ENCODE data around the gene TNFRSF1A. TPM values are rescaled to one million over a fixed set of nuclear protein-coding genes. Genes with fewer than 3 reads are reported as not detected.
A peak's percentile ranks its signal among the peaks of the same experiment; 100 is the strongest.

Gene TNFRSF1A
- total and polyA plus RNA-seq, 2 of the 13 experiments (the other 11 are each of a cell fraction or from before 2014, with no cell fraction given): 41.5 to 61.2 TPM

- Histone ChIP-seq H3K27ac (ENCODE audit: extremely low read length, insufficient read depth, low read length) (peak overlapping the region; percentile 15), H3K4me2 (ENCODE audit: low read depth, low read length) (no peak overlapping the region)
These were observed 29.1 kb downstream of the TNFRSF1A start for GRCh38 chr12:6312529-6313325.

More at GRCh38 chr12:6312529-6313325, 29.1 kb downstream of the TNFRSF1A start:
- ATAC-seq (no peak; the same call in 2 of the 3 replicates), DNase-seq (ENCODE audit: low spot score) (no peak), FAIRE-seq (no peak)
- no TSS peak for BruUV-seq (replicated peaks)
- Histone ChIP-seq H3K79me2 (ENCODE audit: insufficient read depth, low read length) (no peaks in the 10 kb centered on the region), H3K36me3 (replicated peaks in 1 of 2; ENCODE audit: control insufficient read depth in 1 of 2, insufficient read depth in 2 of 2, low read length in 2 of 2) (peaks cover 3 to 30% of the 10 kb centered on the region in 2 experiments; a peak in 4 of 5 replicates), H4K20me1 (ENCODE audit: insufficient read depth, low read length) (no peaks in the 10 kb centered on the region), H3K4me3 (replicated peaks in 1 of 3; ENCODE audit: insufficient read depth in 1 of 3, low read depth in 2 of 3, low read length in 3 of 3) (no peak overlapping the region), H3K4me1 (ENCODE audit: insufficient read depth, low read length) (peaks cover 51% of the 10 kb centered on the region), H3K9ac (ENCODE audit: insufficient read depth, low read depth, low read length) (no peak overlapping the region), H3K9me3 (ENCODE audit: low read length) (no peaks in the 10 kb centered on the region), H2AFZ (ENCODE audit: low read length) (no peak overlapping the region), H3K27me3 (ENCODE audit: control insufficient read depth in 1 of 2, insufficient read depth in 2 of 2, low read length in 2 of 2) (peaks cover 0 to under 1% of the 10 kb centered on the region in 2 experiments; a peak in 1 of 5 replicates)
- ChIA-PET CTCF (ENCODE audit: low intra/inter-chr PET ratio, low total read pairs) (no interaction called here), POLR2A (interaction anchor here (0.5 to 2.5 kb wide), 4 partner anchors 22 to 139 kb away, joined by 3 to 8 read pairs (median 4); partner anchors contain the start of gene TAPBPL)
- 86% methylated on average over 6 of the region's 11 CpGs for WGBS (ENCODE audit: low lambda C conversion rate)
- in situ Hi-C loops (cut with HindIII; ENCODE audit: extremely low pct_ligation_motif_present, low pct_unique_long_range_greater_than_20kb): no loop called here
- intact Hi-C loops (cut with micrococcal nuclease; ENCODE audit: unreplicated experiment): no loop called here
- TF ChIP-seq ZUFSP (CRISPR knock-in tag; IDR thresholded peaks at IDR 0.05; ENCODE audit: borderline replicate concordance) (no peak), ZNF687 (CRISPR knock-in tag; IDR thresholded peaks at IDR 0.05) (peak; percentile 43; the same call in 1 of the 2 replicates), MNT (IDR thresholded peaks at IDR 0.05) (0 out of 2 replicates have a peak, but pooled peaks have one; percentile 34)
